CD14-positive monocyte (primary cell): Measurements from ENCODE around the gene RBM17. TPM values are rescaled to one million over a fixed set of nuclear protein-coding genes. Genes with fewer than 3 reads are reported as not detected.

Source experiments
- DNase-seq, 3 donors: peaks; one replicate each; pipeline ENCODE4 v3.0.0-alpha.2; 2011 to 2022
- H2AFZ ChIP-seq: 2 replicates; pipeline ENCODE4 v1.6.0; 2012; ENCODE audit warnings: mild to moderate bottlenecking, low read depth, low read length, inconsistent platforms; ENCODE audit not compliant: insufficient read depth, poor library complexity, severe bottlenecking
- H3K27ac ChIP-seq, 2 donors: 1 replicate in 1 of 2; 2 replicates in 1 of 2; pipeline ENCODE4 v1.5.1; 2012 to 2013; ENCODE audit warnings: low read length in 2 of 2, control low read depth in 1 of 2, inconsistent platforms in 1 of 2, low read depth in 1 of 2, mild to moderate bottlenecking in 1 of 2
- H3K27me3 ChIP-seq, 2 donors: one replicate each; pipeline versions ENCODE4 v1.6.0 to v1.6.1; 2011 to 2013; ENCODE audit warnings: low read length in 2 of 2; ENCODE audit not compliant: control insufficient read depth in 2 of 2, insufficient read depth in 2 of 2
- H3K36me3 ChIP-seq, 2 donors: replicated peaks in 1 of 2; 1 replicate in 1 of 2; 2 replicates in 1 of 2; pipeline versions ENCODE4 v1.5.1 to v1.6.1; 2012 to 2013; ENCODE audit warnings: low read length in 2 of 2, control low read depth in 1 of 2, inconsistent platforms in 1 of 2, mild to moderate bottlenecking in 1 of 2; ENCODE audit not compliant: insufficient read depth in 2 of 2, control insufficient read depth in 1 of 2
- H3K4me1 ChIP-seq, 2 donors: 1 replicate in 1 of 2; 2 replicates in 1 of 2; pipeline versions ENCODE4 v1.5.1 to v1.6.1; 2012 to 2013; ENCODE audit warnings: low read length in 2 of 2, control low read depth in 1 of 2, inconsistent platforms in 1 of 2, mild to moderate bottlenecking in 1 of 2, moderate library complexity in 1 of 2; ENCODE audit not compliant: insufficient read depth in 2 of 2, control insufficient read depth in 1 of 2
- H3K4me2 ChIP-seq: replicated peaks from 2 replicates; pipeline ENCODE3; 2012; ENCODE audit warnings: low read length, moderate library complexity, mild to moderate bottlenecking; ENCODE audit not compliant: poor library complexity, severe bottlenecking; ENCODE audit errors: extremely low read depth
- H3K4me3 ChIP-seq, 3 experiments: fragments of 200-600 bp in 1 of 3; sonication (generic) in 1 of 3; replicated peaks in 1 of 3; 1 replicate in 2 of 3; 2 replicates in 1 of 3; pipeline ENCODE4 v1.5.1; 2011 to 2013; ENCODE audit warnings: low read length in 3 of 3, mild to moderate bottlenecking in 3 of 3, control low read depth in 2 of 3, low read depth in 2 of 3, inconsistent platforms in 1 of 3, moderate library complexity in 1 of 3
- H3K79me2 ChIP-seq: 2 replicates; pipeline ENCODE4 v1.6.0; 2012; ENCODE audit warnings: mild to moderate bottlenecking, control low read depth, inconsistent platforms, low read length, moderate library complexity; ENCODE audit not compliant: insufficient read depth
- H3K9ac ChIP-seq: 2 replicates; pipeline ENCODE4 v1.6.0; 2017; ENCODE audit warnings: low read length, mild to moderate bottlenecking; ENCODE audit not compliant: insufficient read depth, poor library complexity, severe bottlenecking
- H3K9me3 ChIP-seq, 2 donors: replicated peaks in 1 of 2; 1 replicate in 1 of 2; 2 replicates in 1 of 2; pipeline versions ENCODE4 v1.5.1 to v1.6.1; 2012 to 2013; ENCODE audit warnings: low read length in 2 of 2, control low read depth in 1 of 2; ENCODE audit not compliant: control insufficient read depth in 1 of 2, insufficient read depth in 1 of 2
- H4K20me1 ChIP-seq: 2 replicates; pipeline ENCODE4 v1.6.0; 2012; ENCODE audit warnings: mild to moderate bottlenecking, low read length, control low read depth, moderate library complexity; ENCODE audit not compliant: insufficient read depth
- H3K27ac Mint-ChIP-seq, 7 donors: one replicate each; pipeline ENCODE4 v1.8.0; 2020; ENCODE audit warnings: mild to moderate bottlenecking in 7 of 7, mixed read lengths in 7 of 7, moderate library complexity in 6 of 7, inconsistent platforms in 2 of 7
- H3K27me3 Mint-ChIP-seq, 3 donors: one replicate each; pipeline ENCODE4 v1.8.0; 2021 to 2022; ENCODE audit warnings: low read depth in 3 of 3, mild to moderate bottlenecking in 3 of 3, mixed read lengths in 3 of 3, moderate library complexity in 3 of 3, inconsistent platforms in 1 of 3
- H3K36me3 Mint-ChIP-seq, 2 donors: one replicate each; pipeline ENCODE4 v1.8.0; 2020; ENCODE audit warnings: mixed read lengths in 2 of 2, inconsistent platforms in 1 of 2, mild to moderate bottlenecking in 1 of 2
- H3K4me1 Mint-ChIP-seq: one replicate; pipeline ENCODE4 v1.8.0; 2020; ENCODE audit warnings: mild to moderate bottlenecking, mixed read lengths
- H3K4me3 Mint-ChIP-seq, 2 donors: one replicate each; pipeline ENCODE4 v1.8.0; 2020; ENCODE audit warnings: mild to moderate bottlenecking in 2 of 2, mixed read lengths in 2 of 2, moderate library complexity in 1 of 2
- H3K9me3 Mint-ChIP-seq, 7 donors: one replicate each; pipeline ENCODE4 v1.8.0; 2020 to 2022; ENCODE audit warnings: mixed read lengths in 7 of 7, mild to moderate bottlenecking in 6 of 7, moderate library complexity in 6 of 7, inconsistent platforms in 2 of 7
- CTCF ChIP-seq: fragments of 200-600 bp; IDR thresholded peaks from one replicate; pipeline ENCODE4 v1.8.0; 2022; ENCODE audit warnings: antibody characterized with exemption, mild to moderate bottlenecking
- WGBS: methylation state at CpG from one replicate; pipeline ENCODE4 v1.1.5; 2013; ENCODE audit warnings: missing lambda C conversion rate; ENCODE audit not compliant: insufficient coverage; 5-methylcytosine and 5-hydroxymethylcytosine counted together
- intact Hi-C, 2 donors: fragments of 100-400 bp; cut with micrococcal nuclease; formaldehyde crosslinking; loops; one replicate each; pipeline versions ENCODE4 v1.15.0 to v1.15.1; 2023
- polyA plus RNA-seq, 3 donors: library from polyadenylated mRNA; depleted of rRNA in 1 of 3; unstranded in 2 of 3; stranded (reverse) in 1 of 3; fragments of 300-500 nt in 2 of 3; fragments of >200 nt in 1 of 3; fragmentation: Illumina TruSeq in 2 of 3; gene quantifications; 1 replicate in 2 of 3; 2 replicates in 1 of 3; pipeline ENCODE4 v1.2.3, GENCODE V29; 2012 to 2021

The RBM17 gene
- polyA plus RNA-seq, 3 donors = 37.2 to 51.4 (median 44.5) TPM

GRCh38 chr10:6163364-6164270 lies 74.8 kb downstream of the RBM17 start:
- Mint-ChIP-seq H3K4me1 (peaks cover 37% of the 10 kb centered on the region), H3K4me3 (peak overlapping the region; percentile 95 to 99), H3K36me3 (peaks cover 23 to 26% of the 10 kb centered on the region in 2 donors), H3K9me3 (no peaks in the 10 kb centered on the region), H3K27ac (peak overlapping the region; percentile 93 to 99 (median 99)), H3K27me3 (no peaks in the 10 kb centered on the region)
- Histone ChIP-seq H3K36me3 (peaks cover 6 to 12% of the 10 kb centered on the region in 2 donors), H3K4me1 (peaks cover 19 to 26% of the 10 kb centered on the region in 2 donors), H3K9me3 (no peaks in the 10 kb centered on the region), H3K27me3 (no peaks in the 10 kb centered on the region), H3K4me2 (peak overlapping the region; percentile 77), H2AFZ (peak overlapping the region; percentile 81), H3K4me3 (peak overlapping the region; percentile 67 to 76 (median 69)), H4K20me1 (peaks cover 15% of the 10 kb centered on the region), H3K9ac (peak overlapping the region; percentile 89), H3K79me2 (peaks cover 83% of the 10 kb centered on the region), H3K27ac (peak overlapping the region; percentile 85 to 92)
- intact Hi-C loops = loop anchor here in 1 of 2 donors (5.0 kb wide), 1 partner anchor 39 kb away; the partner anchor contains the start of gene PFKFB3
- peak; percentile 85 to 88 (median 88) for DNase-seq
- TF ChIP-seq CTCF = no peak
- under 1% methylated on average over 69 of the region's 91 CpGs for WGBS

GRCh38 chr10:6164271-6165095 lies 75.6 kb downstream of the RBM17 start:
- peaks cover 20% of the 10 kb centered on the region for H4K20me1 ChIP-seq
- no peaks in the 10 kb centered on the region for H3K27me3 ChIP-seq
- no peaks in the 10 kb centered on the region for H3K9me3 Mint-ChIP-seq
- peak overlapping the region; percentile 67 to 76 (median 69) for H3K4me3 ChIP-seq
- H3K4me1 Mint-ChIP-seq = peaks cover 42% of the 10 kb centered on the region
- peak overlapping the region; percentile 95 to 99 for H3K4me3 Mint-ChIP-seq
- H3K9me3 ChIP-seq = no peaks in the 10 kb centered on the region
- H3K4me1 ChIP-seq = peaks cover 19 to 26% of the 10 kb centered on the region in 2 donors
- peak in 1 of 3 donors; percentile 45 for DNase-seq
- intact Hi-C loops = loop anchor here (5.0 kb wide), 1 partner anchor 38 kb away; the partner anchor contains the start of gene PFKFB3 (in 2 of the 2)
- peaks cover 83% of the 10 kb centered on the region for H3K79me2 ChIP-seq
- peak overlapping the region; percentile 93 to 99 (median 99) for H3K27ac Mint-ChIP-seq
- no peaks in the 10 kb centered on the region for H3K27me3 Mint-ChIP-seq
- no peak for TF ChIP-seq CTCF
- H3K27ac ChIP-seq = peak overlapping the region; percentile 85 to 92
- H3K36me3 Mint-ChIP-seq = peaks cover 20 to 32% of the 10 kb centered on the region in 2 donors
- peak overlapping the region; percentile 81 for H2AFZ ChIP-seq
- peak overlapping the region; percentile 89 for H3K9ac ChIP-seq
- H3K36me3 ChIP-seq = peaks cover 8 to 12% of the 10 kb centered on the region in 2 donors
- H3K4me2 ChIP-seq = peak overlapping the region; percentile 77
- WGBS = 34% methylated on average over 10 of the region's 16 CpGs
